ENCODE measurements around the gene APPL2.

DNA sequence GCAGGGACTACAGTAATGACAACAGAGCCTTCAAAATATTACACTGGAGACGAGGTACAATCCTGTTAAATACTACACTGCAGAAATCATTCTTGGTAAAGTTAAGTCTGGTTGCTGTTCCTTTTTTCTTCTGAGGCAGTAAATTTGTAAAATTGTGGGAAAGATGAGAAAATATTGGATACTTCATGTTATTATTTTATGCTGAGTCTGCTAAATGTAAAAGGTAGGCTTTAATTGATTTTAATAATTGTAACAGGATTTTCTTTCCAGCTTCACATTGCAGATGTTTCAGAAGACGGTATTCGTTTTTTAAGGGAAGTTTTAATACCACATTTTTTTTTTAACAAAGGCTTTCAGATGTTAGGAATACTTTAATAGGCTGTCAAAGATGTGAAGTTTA, 65.8 kb downstream of the APPL2 start:
- TF ChIP-seq CTCF (IDR thresholded peaks at IDR 0.05) (no peak), POLR2A (IDR thresholded peaks at IDR 0.05) (no peak)

All from stomach (tissue), 4 donors.